GM03348 (cell line): ENCODE measurements around the gene LILRA1.
"Not testable (repeated sequence)": the region's sequence is repeated elsewhere in the genome, so short reads cannot be mapped to it uniquely, and the experiment has no call there.

Experiments
- DNase-seq: peaks from one replicate; pipeline ENCODE4 v3.0.0; 2012; ENCODE audit warnings: low spot score

LILRA1 gene

DNA sequence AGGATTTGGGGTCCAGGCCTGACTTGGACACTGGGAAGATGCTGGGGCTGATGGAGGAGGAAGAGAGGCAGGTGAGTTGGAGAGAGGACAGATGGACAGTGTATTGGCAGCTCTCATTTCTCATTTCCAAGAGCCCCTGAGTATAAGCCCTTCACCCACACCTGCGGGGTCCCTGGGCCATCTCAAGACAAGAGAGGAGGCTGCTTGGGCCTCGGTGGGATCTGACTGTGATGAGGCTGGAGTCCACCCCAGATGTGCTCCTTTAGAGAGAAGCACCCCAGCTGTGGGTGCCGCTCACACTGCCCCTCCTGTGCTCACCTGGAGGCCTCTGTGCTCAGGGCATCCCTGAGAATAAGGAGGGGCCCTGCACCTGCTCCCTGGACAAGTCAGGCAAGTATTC lies 16.1 kb upstream of the LILRA1 start:
- DNase-seq, result no peak

DNA sequence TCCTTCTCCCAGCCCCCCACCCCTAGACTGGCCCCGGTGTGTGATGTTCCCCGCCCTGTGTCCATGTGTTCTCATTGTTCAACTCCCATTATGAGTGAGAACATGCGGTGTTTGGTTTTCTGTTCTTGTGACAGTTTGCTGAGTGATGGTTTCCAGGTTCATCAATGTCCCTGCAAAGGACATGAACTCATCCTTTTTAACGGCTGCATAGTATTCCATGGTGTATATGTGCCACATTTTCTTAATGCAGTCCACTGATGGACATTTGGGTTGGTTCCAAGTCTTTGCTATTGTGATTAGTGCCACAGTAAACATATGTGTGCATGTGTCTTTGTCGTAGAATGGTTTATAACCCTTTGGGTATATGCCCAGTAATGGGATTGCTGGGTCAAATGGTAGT lies 15.2 kb upstream of the LILRA1 start:
- DNase-seq, result not testable (repeated sequence)

DNA sequence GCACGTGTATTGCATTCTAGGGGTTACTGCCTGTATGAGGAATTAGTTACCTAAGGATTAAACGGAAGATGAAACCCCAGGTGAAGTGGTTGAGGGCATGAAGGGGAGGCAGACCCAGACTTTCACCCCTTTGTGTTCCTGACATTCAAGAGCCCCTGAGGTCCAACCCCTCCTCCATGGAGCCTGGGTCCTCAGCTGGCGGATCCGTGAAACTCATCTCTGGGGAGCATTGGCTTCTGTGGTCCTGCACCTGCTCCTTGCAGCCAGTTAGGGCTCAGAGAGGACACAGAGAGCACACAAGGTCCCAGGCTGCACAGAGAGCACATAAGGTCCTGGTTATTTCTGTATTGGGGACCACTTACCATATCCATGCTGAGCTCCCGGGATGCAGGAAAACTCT lies 7.0 kb upstream of the LILRA1 start:
- no peak for DNase-seq

DNA sequence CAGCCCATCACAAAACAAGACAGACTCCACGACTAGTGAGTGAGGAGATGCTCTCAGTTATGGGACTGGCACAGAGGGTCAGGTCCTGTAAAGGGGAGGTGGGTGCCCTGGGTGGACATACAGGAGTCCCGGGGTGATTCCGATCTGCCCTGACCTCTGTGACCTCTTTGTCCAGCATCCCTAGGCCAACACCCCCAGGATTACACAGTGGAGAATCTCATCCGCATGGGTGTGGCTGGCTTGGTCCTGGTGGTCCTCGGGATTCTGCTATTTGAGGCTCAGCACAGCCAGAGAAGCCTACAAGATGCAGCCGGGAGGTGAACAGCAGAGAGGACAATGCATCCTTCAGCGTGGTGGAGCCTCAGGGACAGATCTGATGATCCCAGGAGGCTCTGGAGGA lies 6.4 kb upstream of the LILRA1 start:
- no peak for DNase-seq

DNA sequence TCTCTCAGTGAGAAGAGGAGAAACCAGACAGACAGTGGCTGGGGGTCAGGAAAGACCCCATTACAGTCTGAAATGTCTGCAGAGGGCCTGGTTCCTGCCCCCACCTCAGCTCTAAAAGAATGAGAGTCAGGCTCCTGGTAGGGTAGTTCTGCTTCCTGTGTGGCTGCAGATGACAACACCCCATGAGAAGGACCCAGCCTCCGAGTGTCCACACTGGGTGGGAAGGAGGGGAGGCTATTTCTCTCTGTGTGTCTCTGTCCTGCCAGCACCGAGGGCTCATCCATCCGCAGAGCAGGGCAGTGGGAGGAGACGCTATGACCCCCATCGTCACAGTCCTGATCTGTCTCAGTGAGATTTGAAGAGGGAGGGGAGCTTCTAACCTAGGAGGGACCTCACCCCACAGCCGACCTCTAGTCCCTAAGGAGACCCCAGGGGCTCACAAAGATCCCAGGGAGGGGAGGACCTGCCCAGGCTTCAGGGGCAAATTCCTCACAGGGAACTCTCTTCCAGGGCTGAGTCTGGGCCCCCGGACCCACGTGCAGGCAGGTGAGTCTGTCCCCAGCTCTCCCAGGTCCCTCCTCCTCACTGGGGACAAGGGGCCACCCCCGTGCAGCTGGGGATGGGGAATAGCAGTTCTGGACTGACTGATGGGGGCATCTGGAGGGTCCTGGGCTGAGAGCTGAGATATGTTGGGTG lies 647 bp downstream of the LILRA1 start:
- not testable (repeated sequence) for DNase-seq

DNA sequence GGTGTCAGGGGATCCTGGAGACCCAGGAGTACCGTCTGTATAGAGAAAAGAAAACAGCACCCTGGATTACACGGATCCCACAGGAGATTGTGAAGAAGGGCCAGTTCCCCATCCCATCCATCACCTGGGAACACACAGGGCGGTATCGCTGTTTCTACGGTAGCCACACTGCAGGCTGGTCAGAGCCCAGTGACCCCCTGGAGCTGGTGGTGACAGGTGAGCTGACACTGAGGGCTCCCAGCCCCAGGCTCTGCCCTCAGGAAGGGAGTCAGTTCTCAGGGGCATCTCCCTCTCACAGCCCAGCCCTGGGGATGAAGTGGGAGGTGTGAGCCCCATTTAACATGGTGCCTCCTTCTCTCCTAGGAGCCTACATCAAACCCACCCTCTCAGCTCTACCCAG lies 1.3 kb downstream of the LILRA1 start:
- DNase-seq, result no peak

DNA sequence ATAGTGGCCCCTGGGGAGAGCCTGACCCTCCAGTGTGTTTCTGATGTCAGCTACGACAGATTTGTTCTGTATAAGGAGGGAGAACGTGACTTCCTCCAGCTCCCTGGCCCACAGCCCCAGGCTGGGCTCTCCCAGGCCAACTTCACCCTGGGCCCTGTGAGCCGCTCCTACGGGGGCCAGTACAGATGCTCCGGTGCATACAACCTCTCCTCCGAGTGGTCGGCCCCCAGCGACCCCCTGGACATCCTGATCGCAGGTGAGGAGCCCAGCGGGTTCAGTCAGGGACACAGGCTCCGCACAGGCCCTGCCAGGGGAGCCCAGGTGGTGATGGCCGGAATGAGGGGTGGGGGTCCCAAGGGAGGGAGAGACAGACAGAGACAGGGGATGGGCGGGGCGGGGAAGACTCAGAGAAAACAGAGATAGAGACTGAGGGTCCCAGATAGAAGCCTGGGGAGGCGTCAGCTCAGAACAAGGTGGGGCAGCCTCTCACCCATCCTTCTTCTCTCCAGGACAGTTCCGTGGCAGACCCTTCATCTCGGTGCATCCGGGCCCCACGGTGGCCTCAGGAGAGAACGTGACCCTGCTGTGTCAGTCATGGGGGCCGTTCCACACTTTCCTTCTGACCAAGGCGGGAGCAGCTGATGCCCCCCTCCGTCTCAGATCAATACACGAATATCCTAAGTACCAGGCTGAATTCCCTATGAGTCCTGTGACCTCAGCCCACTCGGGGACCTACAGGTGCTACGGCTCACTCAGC lies 2.4 kb downstream of the LILRA1 start:
- DNase-seq, result not testable (repeated sequence)

DNA sequence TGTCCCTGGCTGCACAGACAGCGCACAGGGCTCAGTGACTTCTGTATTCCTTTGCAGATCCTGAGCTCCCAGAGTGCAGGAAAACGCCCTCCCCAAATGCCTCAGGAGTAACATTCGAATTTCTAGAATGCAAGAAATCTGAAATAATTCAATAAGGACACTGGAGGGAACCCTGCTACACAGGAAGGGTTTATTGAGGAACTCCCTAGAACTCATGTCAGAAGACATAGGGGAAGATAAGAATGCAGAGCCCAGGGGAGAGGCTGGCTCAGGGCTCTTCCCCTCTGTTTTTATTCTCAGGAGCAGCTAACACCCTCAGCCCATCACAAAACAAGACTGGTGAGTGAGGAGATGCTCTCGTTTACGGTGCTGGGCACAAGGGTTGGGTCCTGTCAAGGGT lies 6.8 kb downstream of the LILRA1 start:
- no peak for DNase-seq

DNA sequence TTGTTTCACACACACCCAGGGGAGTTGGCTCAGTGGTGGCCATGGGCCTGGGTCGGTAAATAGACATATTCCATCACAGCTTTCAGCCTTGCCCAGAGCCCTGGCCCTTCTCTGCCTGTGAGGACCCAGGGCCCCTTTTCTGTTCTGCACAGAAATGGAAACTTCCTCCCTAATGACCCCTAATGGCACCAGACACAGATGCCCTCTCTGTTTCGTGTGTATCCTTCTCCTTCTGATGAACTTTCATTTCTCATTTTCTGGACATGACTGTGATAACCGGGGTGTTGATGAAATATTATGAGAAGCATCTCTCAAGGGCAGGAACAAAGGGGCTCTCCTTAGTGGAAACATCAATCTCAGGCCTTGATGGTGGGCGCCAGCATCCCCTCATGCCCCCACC lies 12.8 kb downstream of the LILRA1 start:
- no peak for DNase-seq

DNA sequence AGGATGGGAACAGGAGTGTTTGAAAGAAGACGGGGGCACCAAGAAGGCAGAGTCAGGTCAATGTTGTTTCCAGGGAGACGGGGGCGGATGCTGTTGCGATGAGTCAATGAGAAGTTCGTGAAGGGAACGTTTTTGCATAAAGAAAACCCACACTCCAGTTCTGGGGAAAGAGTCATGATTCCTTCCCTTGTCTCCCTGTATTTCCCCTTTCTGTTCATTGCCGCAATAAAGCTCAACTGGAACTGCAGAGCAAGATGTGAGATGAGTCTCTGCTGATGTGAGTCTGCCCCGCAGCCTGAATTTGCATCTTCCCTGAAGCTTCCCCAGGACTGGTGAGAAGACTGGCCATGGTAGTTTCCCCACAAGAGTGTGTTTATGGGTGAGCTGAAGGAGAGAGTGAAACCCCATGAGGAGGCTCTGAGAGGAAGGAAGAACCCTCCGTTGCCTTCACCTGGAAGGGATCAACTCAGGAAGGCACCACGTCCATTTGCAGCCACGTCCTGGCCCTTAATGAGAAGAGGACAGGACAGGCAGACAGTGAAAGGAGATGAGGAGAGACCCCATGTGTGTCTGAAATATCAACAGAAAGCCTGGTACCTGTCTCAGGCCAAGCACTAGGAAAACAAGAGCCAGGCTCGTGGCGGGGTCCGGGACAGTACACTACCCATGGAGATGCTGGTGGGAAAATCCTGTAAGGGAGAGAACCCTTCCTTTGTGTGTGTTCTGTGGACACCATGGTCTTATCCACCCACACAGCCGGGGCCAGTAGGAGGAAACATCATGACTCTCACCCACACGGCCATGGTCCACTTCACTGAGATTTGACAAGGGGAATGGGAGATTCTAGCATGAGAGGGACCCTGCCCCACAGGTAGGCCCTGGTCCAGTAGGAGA lies 13.7 kb downstream of the LILRA1 start:
- DNase-seq, result no peak

DNA sequence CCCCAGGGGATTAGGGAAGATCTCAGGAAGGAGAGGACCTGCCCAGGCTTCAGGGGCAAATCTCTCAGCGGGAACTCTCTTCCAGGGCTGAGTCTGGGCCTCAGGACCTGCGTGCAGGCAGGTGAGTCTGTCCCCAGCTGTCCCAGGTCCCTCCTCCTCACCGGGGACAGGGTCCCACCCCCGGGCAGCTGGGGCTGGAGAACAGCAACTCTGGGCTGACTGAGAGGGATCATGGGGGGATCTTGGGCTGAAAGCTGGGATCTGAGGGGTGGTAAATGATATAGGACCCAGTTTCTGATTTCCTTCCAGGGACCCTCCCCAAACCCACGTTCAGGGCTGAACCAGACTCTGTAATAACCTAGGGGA lies 14.3 kb downstream of the LILRA1 start:
- no peak for DNase-seq

DNA sequence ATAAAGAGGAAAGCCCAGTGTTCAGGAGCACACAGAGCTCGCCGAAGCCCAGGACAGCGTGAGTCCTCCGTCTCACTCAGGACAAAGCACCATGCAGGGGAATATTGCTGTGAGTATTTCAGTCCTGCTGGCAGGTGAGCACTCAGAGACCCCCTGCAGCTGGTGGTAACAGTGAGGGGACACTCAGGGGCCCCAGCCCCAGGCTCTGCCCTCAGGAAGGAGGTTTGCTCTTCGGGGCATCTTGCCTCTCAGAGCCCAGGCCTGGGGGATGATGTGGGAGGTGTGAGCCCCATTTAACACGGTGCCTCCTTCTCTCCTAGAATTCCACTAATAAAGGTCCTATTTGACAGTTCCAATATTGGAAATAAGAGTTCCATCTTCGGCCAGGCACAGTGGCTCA lies 14.8 kb downstream of the LILRA1 start:
- DNase-seq, result no peak

DNA sequence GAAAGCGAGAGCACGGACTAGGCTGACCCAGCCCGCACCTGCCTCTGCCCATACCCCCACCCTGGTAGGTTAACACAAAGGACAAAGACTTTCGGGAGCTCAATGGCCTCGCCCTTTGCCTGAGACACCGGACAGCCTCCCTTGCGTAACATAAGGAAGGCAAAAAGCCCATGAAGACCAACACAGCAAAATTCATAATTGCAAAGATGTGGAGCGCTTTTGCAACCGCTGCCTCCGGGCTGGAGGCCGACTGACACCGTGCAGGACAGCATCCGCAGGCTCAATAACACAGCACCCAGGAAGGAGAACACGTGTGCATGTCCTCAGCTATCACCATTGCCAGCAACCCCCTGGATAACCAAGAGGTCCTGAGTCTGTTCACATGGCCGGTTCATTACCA lies 15.4 kb downstream of the LILRA1 start:
- DNase-seq, result no peak

DNA sequence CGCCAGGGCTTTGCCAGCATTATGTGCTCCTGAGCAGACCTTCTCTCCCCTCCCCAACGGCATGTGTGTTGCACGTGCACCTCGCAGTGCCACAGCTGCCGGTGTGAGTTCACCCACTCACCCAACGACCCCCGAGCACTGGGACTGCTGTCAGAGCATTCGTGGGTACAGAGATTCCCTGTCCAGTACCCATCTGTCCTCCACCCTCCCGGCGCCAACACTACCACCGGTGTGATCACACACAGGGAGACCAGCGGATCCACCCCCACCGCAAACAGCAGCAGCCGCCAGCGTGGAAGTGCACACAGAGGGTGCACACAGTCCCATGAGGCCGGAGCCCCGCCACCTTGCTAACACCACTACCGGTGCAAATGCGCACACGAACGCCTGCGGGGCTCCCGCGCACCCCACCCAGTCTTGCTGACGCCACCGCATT lies 15.9 kb downstream of the LILRA1 start:
- no peak for DNase-seq

DNA sequence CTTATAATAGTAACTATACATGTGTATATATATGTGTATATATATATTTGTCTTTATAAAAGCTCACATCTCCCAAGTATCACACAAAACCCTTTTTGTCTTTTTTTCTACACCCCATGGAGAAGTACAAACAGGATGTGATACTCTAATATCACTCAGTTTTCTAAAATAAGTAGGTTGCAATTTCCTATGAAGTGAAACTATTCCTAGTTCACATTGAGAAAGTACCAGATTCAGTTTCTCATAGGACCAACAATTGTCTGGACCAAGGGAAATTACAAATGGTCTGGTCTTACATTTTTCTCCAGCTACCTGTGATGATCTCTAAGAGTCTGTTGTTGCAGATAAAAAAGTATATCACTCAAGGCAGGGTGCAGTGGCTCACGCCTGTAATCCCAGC lies 19.0 kb downstream of the LILRA1 start:
- no peak for DNase-seq

DNA sequence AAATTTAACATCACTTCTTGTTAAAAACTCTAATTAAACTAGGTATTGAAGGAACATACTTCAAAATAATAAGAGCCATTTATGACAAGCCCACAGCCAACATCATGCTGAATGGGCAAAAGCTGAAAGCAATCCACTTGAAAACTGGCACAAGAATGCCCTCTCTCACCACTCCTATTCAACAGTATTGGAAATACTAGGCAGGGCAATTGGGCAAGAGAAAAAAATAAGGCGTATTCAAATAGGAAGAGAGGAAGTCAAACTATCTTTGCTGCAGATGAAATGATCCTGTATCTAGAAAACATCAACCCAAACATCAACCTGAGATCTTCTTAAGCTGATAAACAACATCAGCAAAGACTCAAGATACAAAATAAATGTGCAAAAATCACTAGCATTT lies 21.3 kb downstream of the LILRA1 start:
- DNase-seq, result no peak

DNA sequence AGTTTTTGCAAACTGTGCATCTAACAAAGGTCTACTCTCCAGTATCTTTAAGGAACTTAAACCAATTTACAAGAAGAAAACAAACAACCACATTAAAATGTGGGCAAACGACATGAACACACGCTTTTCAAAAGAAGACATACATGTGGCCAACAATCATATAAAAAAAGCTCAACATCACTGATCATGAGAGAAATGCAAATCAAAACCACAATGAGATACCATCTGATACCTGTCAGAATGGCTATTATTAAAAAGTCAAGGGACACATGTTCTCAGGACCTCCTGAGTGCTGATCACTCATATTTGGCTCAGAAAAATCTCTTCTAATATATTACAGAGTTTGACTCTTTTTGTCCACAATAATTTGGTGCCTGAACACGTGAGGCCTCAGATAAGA lies 22.6 kb downstream of the LILRA1 start:
- no peak for DNase-seq

DNA sequence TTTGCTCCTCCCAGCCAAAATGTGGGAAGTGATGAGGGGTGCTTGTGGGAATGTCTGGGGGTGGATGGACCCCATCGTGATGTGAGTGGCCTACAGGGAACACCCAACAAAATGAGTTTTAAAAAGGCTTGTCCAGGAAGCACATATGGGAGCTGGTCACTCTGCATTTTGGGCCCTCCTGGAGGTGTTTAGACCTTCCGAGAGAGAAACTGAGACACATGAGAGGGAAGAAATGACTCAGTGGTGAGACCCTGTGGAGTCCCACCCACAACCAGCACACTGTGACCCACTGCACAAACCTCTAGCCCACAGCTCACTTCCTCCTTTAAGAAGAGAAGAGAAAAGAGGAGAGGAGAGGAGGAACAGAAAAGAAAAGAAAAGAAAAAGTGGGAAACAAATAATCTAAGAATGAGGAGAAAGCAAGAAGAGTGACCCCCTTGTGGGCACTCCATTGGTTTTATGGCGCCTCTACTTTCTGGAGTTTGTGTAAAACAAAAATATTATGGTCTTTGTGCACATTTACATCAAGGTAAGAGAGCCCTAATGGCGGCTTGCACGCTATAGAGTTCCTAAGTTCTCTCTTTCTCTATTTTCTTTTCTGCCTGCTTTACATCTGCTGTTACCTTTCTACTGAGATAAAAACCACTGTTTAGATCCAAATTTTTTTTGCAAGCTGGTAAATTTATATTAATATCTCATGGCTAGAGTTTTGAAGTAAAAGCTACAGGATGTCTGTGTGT lies 23.6 kb downstream of the LILRA1 start:
- DNase-seq, result no peak

DNA sequence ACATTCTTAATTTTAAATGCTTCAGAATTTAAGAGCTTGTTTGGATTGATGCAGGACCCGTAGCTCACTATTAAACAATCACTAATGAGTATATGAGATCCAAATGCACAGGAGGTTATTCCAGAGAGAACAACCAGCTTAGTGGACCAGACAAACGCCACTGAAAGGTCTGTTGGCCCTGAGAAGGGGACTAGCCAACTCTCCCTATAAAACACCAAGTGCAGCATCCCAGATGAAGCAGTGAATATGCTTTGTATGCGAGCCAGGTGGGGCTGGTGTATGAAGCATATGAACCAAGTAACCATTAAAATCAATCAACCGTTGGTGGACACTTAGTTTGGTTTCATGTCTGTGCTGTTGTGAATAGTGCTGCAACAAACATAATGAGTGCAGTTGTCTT lies 27.0 kb downstream of the LILRA1 start:
- DNase-seq, result no peak

DNA sequence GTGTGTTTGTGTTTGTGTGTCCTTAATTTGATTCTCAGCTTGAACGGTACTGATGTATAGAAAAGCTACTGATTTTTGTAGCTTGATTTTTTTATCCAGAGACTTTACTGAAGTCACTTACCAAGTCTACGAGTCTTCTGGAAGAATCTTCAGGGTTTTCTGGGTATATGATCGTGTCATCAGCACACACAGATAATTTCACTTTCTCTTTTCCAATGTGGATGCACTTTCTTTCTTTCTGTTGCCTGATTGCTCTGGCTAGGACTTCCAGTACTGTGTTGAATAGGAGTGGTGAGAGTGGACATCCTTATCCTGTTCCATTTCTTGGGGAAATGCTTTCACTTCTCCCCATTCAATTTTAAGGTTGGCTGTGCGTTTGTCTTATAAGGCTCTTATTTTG lies 29.0 kb downstream of the LILRA1 start:
- DNase-seq, result no peak

DNA sequence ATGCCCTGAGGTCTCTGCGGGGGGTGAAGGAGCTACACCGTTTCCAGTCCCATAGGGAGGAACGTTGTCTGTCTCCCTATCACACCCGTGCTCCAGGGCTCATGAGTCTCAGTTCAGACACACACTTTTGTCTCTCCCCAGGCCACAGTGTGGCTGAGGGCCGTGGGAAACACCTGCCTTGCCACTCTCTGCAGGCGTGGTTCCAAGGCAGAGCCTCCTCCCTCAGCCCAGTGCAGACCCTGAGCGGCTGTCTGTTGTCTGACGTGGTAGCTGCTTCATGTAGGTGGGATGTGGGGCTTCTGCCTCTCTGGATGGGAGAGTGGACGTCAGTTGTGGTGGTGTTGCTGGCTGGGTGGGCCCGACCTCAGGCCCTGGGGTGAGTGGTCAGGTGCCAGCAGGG lies 30.8 kb downstream of the LILRA1 start:
- not testable (repeated sequence) for DNase-seq
